Body of pancreas (tissue), 4 donors: ENCODE data around the gene NFATC2.

Source experiments
- CTCF ChIP-seq, 7 experiments: fragments of 450-650 bp in 4 of 7; fragments of 200-600 bp in 3 of 7; sonication (generic) in 3 of 7; IDR thresholded peaks; one replicate each; pipeline ENCODE4 v1.5.1; 2016 to 2019; ENCODE audit warnings: antibody characterized with exemption in 7 of 7
- POLR2A ChIP-seq, 3 donors: fragments of 450-650 bp; IDR thresholded peaks; one replicate each; pipeline ENCODE4 v1.6.1; 2016; ENCODE audit warnings: antibody characterized with exemption in 3 of 3, mild to moderate bottlenecking in 2 of 3

- TF ChIP-seq CTCF (IDR thresholded peaks at IDR 0.05) (no peak), POLR2A (IDR thresholded peaks at IDR 0.05) (no peak)
Measured at GRCh38 chr20:51412951-51413481, 129.5 kb downstream of the NFATC2 start.
